Panc1 (cell line): ENCODE data around the gene TPD52L1. TPM values are rescaled to one million over a fixed set of nuclear protein-coding genes. Genes with fewer than 3 reads are reported as not detected.

Experiments
- ATAC-seq: fragments of 200-7000 bp; cut with Tn5 transposase; 2 replicates; pipeline ENCODE4 v1.9.1; 2020; ENCODE audit warnings: mild to moderate bottlenecking, moderate library complexity
- BruUV-seq: library from RNA; stranded (reverse); fragments of 400-500 nt; replicated peaks from 2 replicates; lab custom pipeline; 2021; lab: Mats Ljungman, UMichigan
- CTCF ChIA-PET: fragments of 300-600 bp; sonication (Branson Sonifier 250); formaldehyde crosslinking; loops from one replicate; lab custom pipeline; 2022; ENCODE audit warnings: antibody characterized with exemption; lab: Charles Lee
- POLR2A ChIA-PET: fragments of 300-600 bp; sonication (Branson Sonifier 250); formaldehyde crosslinking; loops from one replicate; lab custom pipeline; 2022; ENCODE audit warnings: antibody characterized with exemption; lab: Charles Lee
- DNase-seq: peaks from one replicate; pipeline ENCODE4 v3.0.0-alpha.2; 2010; ENCODE audit warnings: low read depth, low spot score
- H3K27ac ChIP-seq: 2 replicates; pipeline ENCODE4 v1.5.1; 2011; ENCODE audit warnings: mild to moderate bottlenecking, low read length, inconsistent platforms
- H3K27me3 ChIP-seq: fragments of 200-500 bp; sonication (Bioruptor generic); 2 replicates; pipeline ENCODE4 v1.6.0; 2014; ENCODE audit warnings: low read length, inconsistent platforms; ENCODE audit not compliant: control insufficient read depth, insufficient read depth
- H3K36me3 ChIP-seq: fragments of 200-500 bp; sonication (Bioruptor generic); 2 replicates; pipeline ENCODE4 v1.5.1; 2014; ENCODE audit warnings: inconsistent platforms, mild to moderate bottlenecking, low read length, moderate library complexity; ENCODE audit not compliant: control insufficient read depth, insufficient read depth
- H3K4me1 ChIP-seq: 2 replicates; pipeline ENCODE4 v1.5.1; 2011; ENCODE audit warnings: inconsistent platforms, mild to moderate bottlenecking, low read length, moderate library complexity; ENCODE audit not compliant: control insufficient read depth, insufficient read depth
- H3K4me3 ChIP-seq, 2 experiments: 2 replicates each; pipeline ENCODE4 v1.5.1; 2011 to 2012; ENCODE audit warnings: low read depth in 2 of 2, low read length in 2 of 2, mild to moderate bottlenecking in 2 of 2, inconsistent platforms in 1 of 2, moderate library complexity in 1 of 2
- H3K9me3 ChIP-seq: fragments of 200-500 bp; sonication (Bioruptor generic); 2 replicates; pipeline ENCODE4 v1.5.1; 2014; ENCODE audit warnings: low read depth, mild to moderate bottlenecking, inconsistent platforms, low read length, moderate library complexity; ENCODE audit not compliant: control insufficient read depth, insufficient read depth
- POLR2AphosphoS5 ChIP-seq: IDR thresholded peaks from 2 replicates; pipeline ENCODE4 v1.6.1; 2012; ENCODE audit warnings: mild to moderate bottlenecking, low read depth, low read length, moderate library complexity
- REST ChIP-seq, 2 experiments: IDR thresholded peaks; 2 replicates each; pipeline ENCODE4 v1.6.1; 2011 to 2012; ENCODE audit warnings: low read depth in 2 of 2, control low read depth in 1 of 2, low read length in 1 of 2, mild to moderate bottlenecking in 1 of 2, moderate library complexity in 1 of 2; ENCODE audit not compliant: insufficient read depth in 1 of 2
- SIN3A ChIP-seq: IDR thresholded peaks from 2 replicates; pipeline ENCODE4 v1.6.1; 2012; ENCODE audit warnings: low read depth, mild to moderate bottlenecking, low read length, moderate library complexity, borderline replicate concordance; ENCODE audit not compliant: insufficient read depth
- TCF7L2 ChIP-seq: IDR thresholded peaks from 2 replicates; pipeline ENCODE4 v1.6.1; 2011; ENCODE audit warnings: mild to moderate bottlenecking, low read depth, low read length, inconsistent platforms
- in situ Hi-C: cut with HindIII; loops from 2 replicates; pipeline ENCODE4 v1.10.0; 2016; ENCODE audit warnings: low sequenced_read_pairs, low pct_unique_long_range_greater_than_20kb
- intact Hi-C: fragments of 100-400 bp; cut with micrococcal nuclease; formaldehyde crosslinking; loops from one replicate; pipeline ENCODE4 v1.10.0; 2022; ENCODE audit not compliant: unreplicated experiment
- total RNA-seq: library from RNA; stranded (reverse); gene quantifications from one replicate; pipeline ENCODE4 v1.2.1, GENCODE V29; 2021; ENCODE audit not compliant: unreplicated experiment
- TF ChIP-seq, protein P1 (sequence below): fragments of 450-650 bp; IDR thresholded peaks from 2 replicates; pipeline ENCODE4 v1.5.1; 2017; ENCODE audit warnings: mild to moderate bottlenecking

Gene TPD52L1
- total RNA-seq, 1 experiment from 2014 or later, result 2.9 TPM

DNA sequence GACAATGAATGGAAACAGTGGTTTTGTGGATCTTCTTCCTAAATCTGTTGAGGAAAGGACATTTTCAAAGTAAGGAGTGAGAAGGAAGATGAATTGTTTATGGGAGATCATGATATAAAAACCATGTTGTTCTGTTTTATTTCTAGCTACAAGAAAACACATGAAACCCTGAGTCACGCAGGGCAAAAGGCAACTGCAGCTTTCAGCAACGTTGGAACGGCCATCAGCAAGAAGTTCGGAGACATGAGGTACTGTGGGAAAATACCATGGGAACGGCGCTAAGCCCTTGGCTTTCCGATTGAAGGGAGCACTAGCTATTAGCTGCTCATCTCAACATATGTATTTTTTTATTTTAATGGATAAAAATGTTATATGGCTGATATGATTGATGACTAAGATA lies 94.6 kb downstream of the TPD52L1 start:
- CTCF ChIA-PET, result no interaction called here
- ATAC-seq, result no peak
- BruUV-seq, result no TSS peak

DNA sequence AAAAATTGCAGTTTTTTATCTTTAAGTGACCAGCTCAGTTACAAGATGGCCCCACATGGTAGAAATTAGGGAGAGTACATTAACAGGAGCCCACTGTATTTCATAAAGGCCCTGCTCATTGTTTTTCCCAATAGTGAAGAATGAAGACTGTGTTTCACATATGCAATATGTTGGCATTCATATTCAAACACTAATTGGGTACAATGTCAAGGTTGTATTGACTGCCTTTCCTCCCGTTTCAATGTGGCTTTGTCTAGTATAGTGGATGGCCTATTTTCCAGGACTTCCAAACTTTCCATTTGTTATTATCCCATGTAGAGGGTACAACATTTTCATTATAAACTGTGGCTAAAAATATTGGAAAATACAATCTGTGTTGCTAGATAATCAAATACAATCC lies 96.9 kb downstream of the TPD52L1 start:
- BruUV-seq, result no TSS peak
- Histone ChIP-seq H3K36me3 (no peaks in the 10 kb centered on the region), H3K27me3 (peaks cover 5% of the 10 kb centered on the region; the same call in 1 of the 2 replicates), H3K4me1 (no peaks in the 10 kb centered on the region), H3K27ac (no peak overlapping the region), H3K9me3 (no peaks in the 10 kb centered on the region), H3K4me3 (no peak overlapping the region)
- in situ Hi-C loops (no loop called here), intact Hi-C loops (no loop called here)
- DNase-seq (no peak), ATAC-seq (no peak)
- ChIA-PET CTCF (no interaction called here), POLR2A (no interaction called here)
- TF ChIP-seq TCF7L2 (no peak), REST (IDR thresholded peaks at IDR 0.05; ENCODE audit: insufficient read depth in 1 of 2, low read depth in 2 of 2, low read length in 1 of 2) (no peak), POLR2AphosphoS5 (no peak), SIN3A (no peak)
- TF ChIP-seq, protein P1, sequence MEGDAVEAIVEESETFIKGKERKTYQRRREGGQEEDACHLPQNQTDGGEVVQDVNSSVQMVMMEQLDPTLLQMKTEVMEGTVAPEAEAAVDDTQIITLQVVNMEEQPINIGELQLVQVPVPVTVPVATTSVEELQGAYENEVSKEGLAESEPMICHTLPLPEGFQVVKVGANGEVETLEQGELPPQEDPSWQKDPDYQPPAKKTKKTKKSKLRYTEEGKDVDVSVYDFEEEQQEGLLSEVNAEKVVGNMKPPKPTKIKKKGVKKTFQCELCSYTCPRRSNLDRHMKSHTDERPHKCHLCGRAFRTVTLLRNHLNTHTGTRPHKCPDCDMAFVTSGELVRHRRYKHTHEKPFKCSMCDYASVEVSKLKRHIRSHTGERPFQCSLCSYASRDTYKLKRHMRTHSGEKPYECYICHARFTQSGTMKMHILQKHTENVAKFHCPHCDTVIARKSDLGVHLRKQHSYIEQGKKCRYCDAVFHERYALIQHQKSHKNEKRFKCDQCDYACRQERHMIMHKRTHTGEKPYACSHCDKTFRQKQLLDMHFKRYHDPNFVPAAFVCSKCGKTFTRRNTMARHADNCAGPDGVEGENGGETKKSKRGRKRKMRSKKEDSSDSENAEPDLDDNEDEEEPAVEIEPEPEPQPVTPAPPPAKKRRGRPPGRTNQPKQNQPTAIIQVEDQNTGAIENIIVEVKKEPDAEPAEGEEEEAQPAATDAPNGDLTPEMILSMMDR, result no peak

More for the DNA sequence above, 94.6 kb downstream of the TPD52L1 start:
- TF ChIP-seq REST (IDR thresholded peaks at IDR 0.05; ENCODE audit: insufficient read depth in 1 of 2, low read depth in 2 of 2, low read length in 1 of 2), result no peak
- TF ChIP-seq SIN3A, result no peak
- TF ChIP-seq, protein P1, result no peak
- no peak for TF ChIP-seq POLR2AphosphoS5
- no peak for TF ChIP-seq TCF7L2
- no peaks in the 10 kb centered on the region for H3K9me3 ChIP-seq
- POLR2A ChIA-PET, result no interaction called here
- no peak overlapping the region for H3K27ac ChIP-seq
- intact Hi-C loops, result no loop called here
- DNase-seq, result no peak
- H3K27me3 ChIP-seq, result peaks cover 5% of the 10 kb centered on the region; the same call in 1 of the 2 replicates
- no peaks in the 10 kb centered on the region for H3K4me1 ChIP-seq
- no peaks in the 10 kb centered on the region for H3K36me3 ChIP-seq
- no peak overlapping the region for H3K4me3 ChIP-seq
- in situ Hi-C loops, result no loop called here
